ENCODE measurements around the gene USH2A. TPM values are rescaled to one million over a fixed set of nuclear protein-coding genes. Genes with fewer than 3 reads are reported as not detected.
"Not testable (repeated sequence)": the region's sequence is repeated elsewhere in the genome, so short reads cannot be mapped to it uniquely, and the experiment has no call there.

The USH2A gene
- total and polyA plus RNA-seq, 7 donors, result under 0.01 to 0.32 (median 0.30) TPM; not detected in 4

DNA sequence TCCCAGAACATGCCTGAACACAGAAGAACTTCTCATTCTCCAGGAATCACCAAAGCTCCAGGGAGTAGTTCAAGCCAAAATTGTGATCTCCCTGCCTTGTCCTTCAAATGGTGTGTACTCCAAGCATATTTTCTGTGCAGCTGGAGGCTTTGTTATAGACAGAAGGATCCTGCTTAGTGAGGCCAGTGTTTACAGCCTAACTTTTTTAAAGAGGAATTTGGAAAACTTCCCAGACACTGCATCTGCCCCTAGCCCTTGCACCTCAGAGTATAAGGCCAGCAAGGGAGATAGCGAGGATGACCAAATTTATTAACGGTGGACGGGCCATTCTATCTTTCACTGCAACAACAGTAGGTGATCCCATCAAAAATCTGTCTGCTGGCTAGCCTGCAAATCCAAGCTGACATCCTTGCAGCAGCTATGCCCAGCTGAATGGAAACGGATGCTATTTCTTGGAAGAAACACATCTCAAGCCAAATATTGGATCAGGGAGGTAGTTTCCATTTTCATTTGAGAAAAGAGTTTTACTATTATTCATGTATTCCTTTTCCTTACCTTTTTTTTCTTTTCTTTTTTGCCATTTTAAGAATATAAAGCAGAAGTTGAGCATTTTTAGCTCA is 249.8 kb downstream of the USH2A start:
- ATAC-seq, result no peak
- Histone ChIP-seq H3K4me1 (no peaks in the 10 kb centered on the region), H3K27ac (no peak overlapping the region), H3K36me3 (ENCODE audit: insufficient read depth in 1 of 2, low read depth in 1 of 2) (no peaks in the 10 kb centered on the region), H3K4me3 (no peak overlapping the region), H3K9me3 (no peaks in the 10 kb centered on the region), H3K27me3 (ENCODE audit: insufficient read depth in 3 of 3, low read length in 2 of 3) (no peaks in the 10 kb centered on the region)
- 11 to 34% (median 16%) methylated on average over 4 of the region's 4 CpGs for WGBS, 3 donors
- TF ChIP-seq, protein P1, sequence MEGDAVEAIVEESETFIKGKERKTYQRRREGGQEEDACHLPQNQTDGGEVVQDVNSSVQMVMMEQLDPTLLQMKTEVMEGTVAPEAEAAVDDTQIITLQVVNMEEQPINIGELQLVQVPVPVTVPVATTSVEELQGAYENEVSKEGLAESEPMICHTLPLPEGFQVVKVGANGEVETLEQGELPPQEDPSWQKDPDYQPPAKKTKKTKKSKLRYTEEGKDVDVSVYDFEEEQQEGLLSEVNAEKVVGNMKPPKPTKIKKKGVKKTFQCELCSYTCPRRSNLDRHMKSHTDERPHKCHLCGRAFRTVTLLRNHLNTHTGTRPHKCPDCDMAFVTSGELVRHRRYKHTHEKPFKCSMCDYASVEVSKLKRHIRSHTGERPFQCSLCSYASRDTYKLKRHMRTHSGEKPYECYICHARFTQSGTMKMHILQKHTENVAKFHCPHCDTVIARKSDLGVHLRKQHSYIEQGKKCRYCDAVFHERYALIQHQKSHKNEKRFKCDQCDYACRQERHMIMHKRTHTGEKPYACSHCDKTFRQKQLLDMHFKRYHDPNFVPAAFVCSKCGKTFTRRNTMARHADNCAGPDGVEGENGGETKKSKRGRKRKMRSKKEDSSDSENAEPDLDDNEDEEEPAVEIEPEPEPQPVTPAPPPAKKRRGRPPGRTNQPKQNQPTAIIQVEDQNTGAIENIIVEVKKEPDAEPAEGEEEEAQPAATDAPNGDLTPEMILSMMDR (IDR thresholded peaks at IDR 0.05), result no peak
- DNase-seq, result no peak
- intact Hi-C loops (cut with DNase I), result no loop called here

DNA sequence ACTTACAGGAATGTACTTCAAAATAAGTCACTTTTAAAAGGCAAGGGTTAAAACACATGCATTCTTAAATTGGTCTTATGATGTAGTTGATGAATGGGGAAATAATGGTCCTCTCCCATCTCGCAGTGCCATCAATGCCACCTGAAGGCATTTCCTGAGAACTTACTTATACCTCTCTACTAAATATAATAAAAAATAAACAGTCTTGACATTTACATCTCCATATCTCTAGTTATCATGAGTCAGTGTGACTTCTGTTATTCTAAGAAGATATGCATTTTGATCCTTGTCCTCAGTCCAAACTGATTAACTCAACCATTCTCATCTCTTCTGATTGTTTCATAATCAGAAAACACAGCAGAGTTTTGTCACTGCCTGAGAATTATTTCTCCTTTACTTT is 253.9 kb downstream of the USH2A start:
- intact Hi-C loops (cut with DNase I), result no loop called here
- ATAC-seq, result no peak
- WGBS, 3 donors, result 89 to 97% (median 89%) methylated on average over 1 of the region's 1 CpG
- H3K27ac ChIP-seq, result no peak overlapping the region
- TF ChIP-seq, protein P1 (IDR thresholded peaks at IDR 0.05), result no peak
- no peaks in the 10 kb centered on the region for H3K9me3 ChIP-seq
- H3K4me1 ChIP-seq, result no peaks in the 10 kb centered on the region
- no peak overlapping the region for H3K4me3 ChIP-seq
- no peaks in the 10 kb centered on the region for H3K36me3 ChIP-seq (ENCODE audit: insufficient read depth in 1 of 2, low read depth in 1 of 2)
- DNase-seq, result no peak
- H3K27me3 ChIP-seq (ENCODE audit: insufficient read depth in 3 of 3, low read length in 2 of 3), result peaks cover 0 to 2% (median 0%) of the 10 kb centered on the region in 3 donors

DNA sequence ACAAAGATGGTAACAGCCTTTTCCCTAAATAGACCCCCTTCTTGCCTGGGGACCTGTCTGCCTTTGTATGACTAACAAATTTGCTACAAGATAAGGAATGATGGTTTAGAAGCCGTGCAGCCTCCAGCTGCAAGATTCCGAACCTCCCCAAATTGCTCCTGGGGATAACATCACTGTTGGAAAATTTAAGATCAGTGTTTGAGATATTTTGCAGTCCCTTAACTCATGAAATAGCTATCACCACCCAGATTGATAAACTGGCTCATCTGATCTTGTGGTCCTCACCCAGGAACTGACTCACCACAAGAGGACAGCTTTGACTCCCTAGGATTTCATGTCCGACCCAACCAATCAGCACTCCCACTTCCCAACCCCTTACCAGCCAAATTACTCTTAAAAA is 254.7 kb downstream of the USH2A start:
- intact Hi-C loops (cut with DNase I), result no loop called here
- TF ChIP-seq, protein P1 (IDR thresholded peaks at IDR 0.05), result no peak
- WGBS, 3 donors, result 80 to 86% (median 85%) methylated on average over 3 of the region's 3 CpGs
- Histone ChIP-seq H3K4me3 (no peak overlapping the region), H3K9me3 (no peaks in the 10 kb centered on the region), H3K36me3 (ENCODE audit: insufficient read depth in 1 of 2, low read depth in 1 of 2) (no peaks in the 10 kb centered on the region), H3K27me3 (ENCODE audit: insufficient read depth in 3 of 3, low read length in 2 of 3) (peaks cover 0 to 2% (median 0%) of the 10 kb centered on the region in 3 donors), H3K4me1 (no peaks in the 10 kb centered on the region), H3K27ac (no peak overlapping the region)
- no peak for DNase-seq
- no peak for ATAC-seq

DNA sequence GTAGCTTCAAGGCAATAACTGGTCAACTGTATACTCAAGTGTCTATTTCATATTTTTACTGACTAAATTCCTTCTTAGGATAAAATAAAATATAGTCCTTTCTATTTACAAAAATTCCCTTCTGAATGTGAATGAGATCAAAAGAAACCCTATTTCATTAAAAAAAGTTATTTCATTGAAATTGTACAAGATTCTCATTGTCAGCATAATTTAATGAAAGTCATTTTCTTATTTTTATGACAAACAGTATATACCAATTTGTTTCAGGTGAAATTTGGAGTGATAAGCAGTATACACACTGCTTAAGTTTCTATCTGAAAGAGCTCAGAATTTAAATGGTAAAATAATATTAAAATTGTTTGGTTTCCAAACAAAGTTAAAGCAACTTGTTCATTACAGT is 269.2 kb downstream of the USH2A start:
- ATAC-seq (no peak), DNase-seq (no peak)
- no peaks in the 10 kb centered on the region for H3K9me3 ChIP-seq
- no peak overlapping the region for H3K4me3 ChIP-seq
- H3K27me3 ChIP-seq (ENCODE audit: insufficient read depth in 3 of 3, low read length in 2 of 3), result no peaks in the 10 kb centered on the region
- no peak overlapping the region for H3K27ac ChIP-seq
- intact Hi-C loops (cut with DNase I), result no loop called here
- H3K36me3 ChIP-seq (ENCODE audit: insufficient read depth in 1 of 2, low read depth in 1 of 2), result no peaks in the 10 kb centered on the region
- TF ChIP-seq, protein P1 (IDR thresholded peaks at IDR 0.05), result no peak
- no peaks in the 10 kb centered on the region for H3K4me1 ChIP-seq

DNA sequence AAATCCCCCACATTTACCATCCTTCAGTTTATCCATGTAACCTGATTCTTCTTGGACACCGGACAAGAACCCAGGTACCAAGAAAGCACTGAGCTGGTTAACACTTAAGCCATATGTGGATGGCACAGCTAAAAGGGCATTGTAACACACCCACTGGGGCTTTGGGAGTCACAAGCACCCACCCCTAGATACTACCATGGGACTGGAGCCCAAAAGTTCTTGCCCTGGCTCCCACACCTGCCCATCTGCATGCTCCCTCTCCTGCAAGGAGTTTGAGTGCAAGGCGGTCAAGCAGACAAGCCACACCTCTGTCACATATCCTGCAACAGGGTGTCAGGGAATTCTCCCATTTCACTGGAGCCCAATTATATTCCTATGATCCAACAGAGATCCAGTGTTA is 270.1 kb downstream of the USH2A start:
- Histone ChIP-seq H3K27me3 (ENCODE audit: insufficient read depth in 3 of 3, low read length in 2 of 3) (no peaks in the 10 kb centered on the region), H3K27ac (no peak overlapping the region), H3K9me3 (no peaks in the 10 kb centered on the region), H3K4me1 (no peaks in the 10 kb centered on the region), H3K4me3 (no peak overlapping the region), H3K36me3 (ENCODE audit: insufficient read depth in 1 of 2, low read depth in 1 of 2) (no peaks in the 10 kb centered on the region)
- ATAC-seq (no peak), DNase-seq (no peak)
- intact Hi-C loops (cut with DNase I), result no loop called here
- WGBS, 3 donors, result 88 to 97% (median 93%) methylated on average over 2 of the region's 2 CpGs
- TF ChIP-seq, protein P1 (IDR thresholded peaks at IDR 0.05), result no peak

DNA sequence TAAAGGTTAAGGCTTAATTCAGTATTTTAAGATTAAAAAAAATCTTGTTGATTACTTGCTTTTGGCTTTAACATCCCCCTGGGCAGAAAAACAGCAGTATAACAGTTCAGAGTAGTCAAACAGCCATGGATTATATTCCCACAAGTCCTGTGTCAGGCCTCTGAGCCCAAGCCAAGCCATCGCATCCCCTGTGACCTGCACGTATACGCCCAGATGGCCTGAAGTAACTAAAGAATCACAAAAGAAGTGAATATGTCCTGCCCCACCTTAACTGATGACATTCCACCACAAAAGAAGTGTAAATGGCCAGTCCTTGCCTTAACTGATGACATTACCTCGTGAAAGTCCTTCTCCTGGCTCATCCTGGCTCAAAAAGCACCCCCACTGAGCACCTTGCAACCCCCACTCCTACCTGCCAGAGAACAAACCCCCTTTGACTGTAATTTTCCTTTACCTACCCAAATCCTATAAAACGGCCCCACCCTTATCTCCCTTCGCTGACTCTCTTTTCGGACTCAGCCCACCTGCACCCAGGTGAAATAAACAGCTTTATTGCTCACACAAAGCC is 277.7 kb downstream of the USH2A start:
- H3K4me3 ChIP-seq; ATAC-seq; H3K4me1 ChIP-seq; H3K9me3 ChIP-seq; H3K36me3 ChIP-seq (ENCODE audit: insufficient read depth in 1 of 2, low read depth in 1 of 2); DNase-seq; H3K27me3 ChIP-seq (ENCODE audit: insufficient read depth in 3 of 3, low read length in 2 of 3); H3K27ac ChIP-seq; intact Hi-C loops (cut with DNase I): not testable (repeated sequence)
- 78 to 81% (median 79%) methylated on average over 4 of the region's 7 CpGs for WGBS, 3 donors
